Endothelial cell of umbilical vein (primary cell): ENCODE results near the gene OR6K3. TPM values are rescaled to one million over a fixed set of nuclear protein-coding genes. Genes with fewer than 3 reads are reported as not detected.

Experiments used
- BruUV-seq: library from RNA; stranded (reverse); fragments of 400-500 nt; replicated peaks from 2 replicates; lab custom pipeline; 2021; lab: Mats Ljungman, UMichigan
- CTCF ChIA-PET: fragments of 300-600, 350-600 bp; sonication (Branson Sonifier 250); formaldehyde crosslinking; loops from one replicate; lab custom pipeline; 2021; ENCODE audit warnings: antibody characterized with exemption, inconsistent platforms; lab: Charles Lee
- POLR2A ChIA-PET: fragments of 300-600, 350-600 bp; sonication (Branson Sonifier 250); formaldehyde crosslinking; loops from one replicate; lab custom pipeline; 2021; ENCODE audit warnings: antibody characterized with exemption, inconsistent platforms; lab: Charles Lee
- DNase-seq: peaks from one replicate; pipeline ENCODE4 v3.0.0-alpha.2; 2011; ENCODE audit warnings: low read depth, low spot score
- FAIRE-seq: peaks from 2 replicates; lab custom pipeline; 2011; peaks lifted over from hg19 to GRCh38; lab: Jason Lieb, UNC
- H2AFZ ChIP-seq: 2 replicates; pipeline ENCODE4 v1.6.0; 2012; ENCODE audit warnings: low read depth, low read length, control low read depth, inconsistent platforms
- H3K27ac ChIP-seq: 2 replicates; pipeline ENCODE4 v1.5.1; 2011; ENCODE audit warnings: low read depth, mild to moderate bottlenecking, control low read depth, low read length, moderate library complexity; ENCODE audit not compliant: insufficient read depth
- H3K27me3 ChIP-seq, 2 experiments: 2 replicates each; pipeline versions ENCODE4 v1.6.0 to v1.6.1; 2011; ENCODE audit warnings: low read length in 2 of 2, mixed read lengths in 1 of 2; ENCODE audit not compliant: control insufficient read depth in 2 of 2, insufficient read depth in 2 of 2
- H3K36me3 ChIP-seq, 2 experiments: 2 replicates in 1 of 2; 3 replicates in 1 of 2; pipeline ENCODE4 v1.5.1; 2011; ENCODE audit warnings: low read length in 2 of 2, mild to moderate bottlenecking in 1 of 2, moderate library complexity in 1 of 2; ENCODE audit not compliant: control insufficient read depth in 2 of 2, insufficient read depth in 2 of 2; ENCODE audit errors: extremely low read depth in 1 of 2
- H3K4me1 ChIP-seq: 3 replicates; pipeline ENCODE4 v1.5.1; 2011; ENCODE audit warnings: mild to moderate bottlenecking, low read length; ENCODE audit not compliant: control insufficient read depth, insufficient read depth; ENCODE audit errors: extremely low read depth
- H3K4me2 ChIP-seq: 2 replicates; pipeline ENCODE4 v1.6.1; 2011; ENCODE audit warnings: low read length, control low read depth, mixed read lengths; ENCODE audit not compliant: insufficient read depth
- H3K4me3 ChIP-seq, 3 experiments: fragments of 200-600 bp in 1 of 3; sonication (generic), shearing (Covaris generic) in 1 of 3; replicated peaks in 1 of 3; 2 replicates each; pipeline ENCODE4 v1.5.1; 2011 to 2016; ENCODE audit warnings: control low read depth in 3 of 3, low read length in 3 of 3, mild to moderate bottlenecking in 2 of 3, inconsistent platforms in 1 of 3, low read depth in 1 of 3, moderate library complexity in 1 of 3; ENCODE audit not compliant: insufficient read depth in 1 of 3
- H3K79me2 ChIP-seq: 2 replicates; pipeline ENCODE4 v1.6.0; 2012; ENCODE audit warnings: low read length, inconsistent platforms; ENCODE audit not compliant: control insufficient read depth, insufficient read depth
- H3K9ac ChIP-seq: replicated peaks from 2 replicates; pipeline ENCODE3; 2011; ENCODE audit warnings: low read length, control low read depth; ENCODE audit not compliant: insufficient read depth; ENCODE audit errors: extremely low read depth
- H3K9me1 ChIP-seq: replicated peaks from 3 replicates; pipeline ENCODE4 v1.6.0; 2011; ENCODE audit warnings: mild to moderate bottlenecking, low read length; ENCODE audit not compliant: control insufficient read depth, insufficient read depth; ENCODE audit errors: extremely low read depth
- H3K9me3 ChIP-seq: replicated peaks from 2 replicates; pipeline ENCODE4 v1.5.1; 2012; ENCODE audit warnings: low read length, inconsistent platforms; ENCODE audit not compliant: control insufficient read depth, insufficient read depth
- H4K20me1 ChIP-seq: replicated peaks from 2 replicates; pipeline ENCODE3; 2011; ENCODE audit warnings: mild to moderate bottlenecking, low read length; ENCODE audit not compliant: control insufficient read depth, insufficient read depth; ENCODE audit errors: extremely low read depth
- FOS ChIP-seq: IDR thresholded peaks from 2 replicates; pipeline ENCODE4 v1.6.1; 2011; ENCODE audit warnings: mild to moderate bottlenecking, low read length, moderate library complexity, borderline replicate concordance; ENCODE audit not compliant: insufficient read depth
- GATA2 ChIP-seq: IDR thresholded peaks from 2 replicates; pipeline ENCODE4 v1.7.0; 2011; ENCODE audit warnings: low read depth, mild to moderate bottlenecking, moderate library complexity, mixed read lengths, low read length; ENCODE audit not compliant: insufficient read length, insufficient read depth
- MYC ChIP-seq: IDR thresholded peaks from one replicate; pipeline ENCODE4 v1.6.1; 2011; ENCODE audit warnings: mild to moderate bottlenecking, low read depth, low read length
- POLR2A ChIP-seq: IDR thresholded peaks from 2 replicates; pipeline ENCODE4 v1.6.1; 2012; ENCODE audit warnings: low read depth, mild to moderate bottlenecking, control low read depth, low read length
- dilution Hi-C: fragments of 300-500 bp; cut with MboI; formaldehyde crosslinking; loops from one replicate; pipeline ENCODE4 v1.15.0; 2019; ENCODE audit warnings: low sequenced_read_pairs; ENCODE audit not compliant: extremely low pct_ligation_motif_present
- intact Hi-C: fragments of 100-400 bp; cut with micrococcal nuclease; formaldehyde crosslinking; loops from one replicate; pipeline ENCODE4 v1.10.0; 2022
- polyA plus RNA-seq, 4 experiments: library from polyadenylated mRNA; depleted of rRNA in 3 of 4; stranded (reverse) in 3 of 4; unstranded in 1 of 4; fragments of >200 nt; gene quantifications; 2 replicates each; pipeline versions ENCODE4 v1.2.1 to v1.2.3, GENCODE V29; 2011 to 2012; ENCODE audit warnings: missing spikeins in 1 of 4
- total RNA-seq: library from RNA; stranded (reverse); gene quantifications from 2 replicates; pipeline ENCODE4 v1.2.3, GENCODE V29; 2021
- TF ChIP-seq, protein P1 (sequence below): IDR thresholded peaks from 2 replicates; pipeline ENCODE4 v1.6.1; 2011; ENCODE audit not compliant: insufficient read depth, insufficient read length

OR6K3 gene
- total and polyA plus RNA-seq, 2 donors (not counting 3 experiments of a cell fraction or from before 2014, with no cell fraction given), result not detected

DNA sequence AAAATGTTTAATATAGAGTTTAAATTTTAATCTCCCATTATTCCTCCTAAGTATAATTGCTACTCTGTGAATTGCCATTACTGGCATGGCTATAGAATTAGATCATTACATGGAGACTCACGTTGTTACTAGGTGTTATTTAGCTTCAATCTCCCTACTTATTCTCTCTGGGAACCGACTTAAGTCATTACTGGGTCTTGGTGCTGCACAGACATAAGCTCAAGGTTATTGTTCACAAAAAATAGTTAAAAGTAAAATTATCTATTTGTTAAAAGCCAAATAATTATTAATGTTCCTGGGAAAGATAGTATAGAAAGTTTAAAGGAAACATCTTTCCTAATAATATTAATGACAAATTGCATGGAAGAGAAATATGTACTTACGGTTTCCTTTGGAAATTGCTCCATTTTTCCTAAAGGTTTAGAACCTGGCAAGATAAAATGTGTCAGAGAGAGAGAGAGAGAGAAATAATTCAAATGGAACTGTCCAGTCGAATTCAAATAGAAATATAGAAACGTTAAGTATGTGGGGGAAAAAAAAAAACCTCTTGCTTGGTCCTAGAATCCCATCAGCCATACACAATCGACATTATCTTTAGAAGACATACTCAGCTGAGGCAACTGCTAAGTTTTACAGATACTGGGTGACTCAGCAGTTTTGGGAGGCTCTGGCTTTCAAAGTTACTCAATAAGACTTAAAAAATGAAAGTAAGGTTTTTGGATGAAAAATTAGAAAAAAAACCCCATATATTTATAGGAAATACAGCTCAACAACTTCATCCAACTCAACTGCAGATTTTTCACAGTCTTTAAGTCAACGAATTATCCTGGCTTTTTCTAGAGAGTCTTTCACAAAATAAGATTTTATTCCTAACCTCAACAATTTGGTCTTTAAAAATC, 34.2 kb downstream of the OR6K3 start, which contains the start of gene SPTA1:
Gene SPTA1 (minus strand): TSS at position 605 of the 899 bp plus-strand sequence. CDS start 198 bp downstream, at position 407.
- BruUV-seq, result no TSS peak
- TF ChIP-seq MYC, result no peak
- TF ChIP-seq POLR2A, result no peak
- TF ChIP-seq, protein P1, sequence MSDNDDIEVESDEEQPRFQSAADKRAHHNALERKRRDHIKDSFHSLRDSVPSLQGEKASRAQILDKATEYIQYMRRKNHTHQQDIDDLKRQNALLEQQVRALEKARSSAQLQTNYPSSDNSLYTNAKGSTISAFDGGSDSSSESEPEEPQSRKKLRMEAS, result no peak
- no peak for TF ChIP-seq GATA2
- TF ChIP-seq FOS, result no peak
- H2AFZ ChIP-seq, result no peak within 1 kb of the TSS
- H3K9me1 ChIP-seq, result no peaks in the 10 kb centered on the region
- DNase-seq (no peak), FAIRE-seq (no peak)
- H3K9ac ChIP-seq, result no peak within 1 kb of the TSS
- ChIA-PET CTCF (no interaction called here), POLR2A (no interaction called here)
- no peaks in the 10 kb centered on the region for H3K27me3 ChIP-seq
- no peaks in the 10 kb centered on the region for H4K20me1 ChIP-seq
- intact Hi-C loops, result no loop called here
- no peaks in the 10 kb centered on the region for H3K9me3 ChIP-seq
- H3K4me2 ChIP-seq, result no peak within 1 kb of the TSS
- dilution Hi-C loops, result no loop called here
- H3K4me3 ChIP-seq, result no peak within 1 kb of the TSS
- H3K4me1 ChIP-seq, result no peaks in the 10 kb centered on the region
- H3K36me3 ChIP-seq, result no peaks in the 10 kb centered on the region
- no peaks in the 10 kb centered on the region for H3K79me2 ChIP-seq
- no peak within 1 kb of the TSS for H3K27ac ChIP-seq

DNA sequence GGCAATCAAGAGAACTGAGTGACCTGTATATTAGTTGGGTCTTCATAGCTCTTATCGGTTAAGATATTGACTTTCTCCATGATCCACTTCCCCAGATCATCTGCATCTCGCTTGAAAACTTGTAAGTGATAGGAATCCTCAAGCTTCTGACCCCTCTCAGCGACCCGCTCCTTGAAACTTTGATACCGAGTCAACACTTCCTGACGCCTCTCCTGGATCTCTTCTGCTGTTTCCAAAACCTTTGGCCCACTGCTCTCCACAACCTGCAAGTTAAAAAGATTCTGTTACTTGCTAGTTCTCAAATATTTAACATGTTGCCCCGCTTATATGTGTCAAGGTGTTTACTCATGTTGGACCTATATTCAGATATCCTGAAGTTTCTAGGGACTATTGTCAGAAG, 35.4 kb downstream of the OR6K3 start:
- H3K27ac ChIP-seq, result no peak overlapping the region
- H3K9me3 ChIP-seq, result no peaks in the 10 kb centered on the region
- no peak overlapping the region for H3K9ac ChIP-seq
- no peaks in the 10 kb centered on the region for H3K9me1 ChIP-seq
- dilution Hi-C loops (no loop called here), intact Hi-C loops (no loop called here)
- POLR2A ChIA-PET, result no interaction called here
- BruUV-seq, result no TSS peak
- no peak overlapping the region for H2AFZ ChIP-seq
- no peak overlapping the region for H3K4me3 ChIP-seq
- no peak overlapping the region for H3K4me2 ChIP-seq
- DNase-seq, result no peak
- no peaks in the 10 kb centered on the region for H3K36me3 ChIP-seq
- H3K4me1 ChIP-seq, result no peaks in the 10 kb centered on the region
- no peaks in the 10 kb centered on the region for H3K79me2 ChIP-seq
- TF ChIP-seq GATA2, result no peak
- no peaks in the 10 kb centered on the region for H3K27me3 ChIP-seq
- CTCF ChIA-PET, result no interaction called here
- no peaks in the 10 kb centered on the region for H4K20me1 ChIP-seq
- no peak for FAIRE-seq
